HuH-7.5 (cell line): ENCODE results near the gene FAM185A.
"Not testable (repeated sequence)": the region's sequence is repeated elsewhere in the genome, so short reads cannot be mapped to it uniquely, and the experiment has no call there.

Experiments used
- DNase-seq: peaks from one replicate; pipeline ENCODE4 v3.0.0; 2011; ENCODE audit warnings: low spot score

FAM185A gene

GRCh38 chr7:102778663-102779062, 29.9 kb downstream of the FAM185A start:
- not testable (repeated sequence) for DNase-seq

DNA sequence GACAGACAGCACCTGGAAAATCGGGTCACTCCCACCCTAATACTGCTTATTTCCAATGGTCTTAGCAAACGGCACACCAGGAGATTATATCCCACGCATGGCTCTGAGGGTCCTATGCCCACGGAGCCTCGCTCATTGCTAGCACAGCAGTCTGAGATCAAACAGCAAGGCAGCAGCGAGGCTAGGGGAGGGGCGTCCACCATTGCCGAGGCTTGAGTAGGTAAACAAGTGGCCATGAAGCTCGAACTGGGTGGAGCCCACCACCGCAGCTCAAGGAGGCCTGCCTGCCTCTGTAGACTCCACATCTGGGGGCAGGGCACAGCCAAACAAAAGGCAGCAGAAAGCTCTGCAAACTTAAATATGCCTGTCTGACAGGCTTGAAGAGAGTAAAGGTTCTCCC, 32.1 kb downstream of the FAM185A start:
- DNase-seq: not testable (repeated sequence)

GRCh38 chr7:102788770-102789169, 40.0 kb downstream of the FAM185A start:
- DNase-seq: not testable (repeated sequence)

DNA sequence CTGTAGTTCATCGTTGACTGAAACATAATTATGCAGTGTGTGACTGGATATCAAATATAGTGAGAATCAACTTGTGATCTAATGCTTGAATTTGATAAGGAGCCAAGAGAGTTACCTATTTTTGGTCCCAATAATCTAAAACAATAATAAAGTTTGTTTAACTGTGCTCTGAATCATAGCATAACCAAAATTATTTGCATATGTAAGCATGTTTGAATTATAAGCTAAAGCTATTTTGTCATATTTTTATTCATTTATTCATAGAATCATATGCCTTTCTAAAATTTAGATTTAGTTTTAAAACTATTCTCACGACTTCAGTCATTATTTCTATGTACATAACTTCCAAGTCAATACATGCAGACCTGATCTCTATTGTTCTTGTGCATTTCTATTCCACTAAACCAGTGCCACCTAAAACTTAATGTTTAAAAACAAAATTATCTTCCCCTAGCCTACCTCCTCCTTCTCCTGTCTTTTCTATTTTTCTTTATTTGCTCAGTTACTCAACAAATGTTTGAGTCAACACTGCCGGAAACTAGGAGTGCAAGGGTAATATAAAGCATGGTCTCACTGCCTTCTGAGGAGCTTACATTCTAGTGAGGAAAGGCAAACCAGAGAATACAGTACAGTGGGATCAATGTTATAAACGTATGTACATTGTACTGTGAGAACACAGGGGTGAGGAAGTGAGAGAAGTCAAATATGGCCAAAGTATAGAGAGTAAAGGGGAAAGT, 41.7 kb downstream of the FAM185A start:
- DNase-seq: not testable (repeated sequence)

DNA sequence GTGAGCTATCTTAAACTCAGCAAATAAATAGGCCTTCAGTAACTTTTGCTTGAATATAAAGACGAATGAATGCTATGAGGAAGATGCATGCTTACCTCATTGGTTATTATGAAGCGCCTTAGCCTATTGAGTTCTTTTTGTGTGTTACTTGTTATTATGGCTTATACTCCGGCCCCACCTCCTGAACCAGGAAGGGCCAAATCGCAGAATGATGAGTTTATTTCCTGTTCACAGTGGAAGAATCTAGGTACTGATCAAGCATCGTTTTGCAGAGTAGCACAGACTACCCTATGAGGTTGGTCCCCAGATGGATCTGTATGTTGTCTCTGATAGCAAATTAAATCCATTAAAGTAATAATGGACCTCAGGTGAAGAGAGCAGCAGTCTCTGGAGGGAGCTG, 42.6 kb downstream of the FAM185A start:
- DNase-seq: not testable (repeated sequence)

GRCh38 chr7:102791831-102792230, 43.0 kb downstream of the FAM185A start:
- not testable (repeated sequence) for DNase-seq

DNA sequence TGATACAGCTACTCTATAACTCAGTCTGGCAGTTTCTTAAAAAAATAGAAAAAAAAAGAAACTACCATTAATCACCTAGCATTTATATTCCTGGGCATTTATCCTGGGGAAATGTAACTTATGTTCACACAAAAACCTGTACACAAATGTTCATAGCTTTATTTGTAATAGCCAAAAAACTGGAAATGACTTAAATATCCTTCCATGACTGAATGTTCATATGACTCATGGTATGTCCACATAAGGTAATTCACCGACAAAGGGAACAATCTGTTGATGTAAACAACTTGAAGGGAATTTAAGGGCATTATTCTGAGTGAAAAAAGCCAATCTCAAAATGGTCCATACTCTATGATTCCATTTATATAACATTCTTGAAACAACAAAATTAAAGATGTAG, 45.8 kb downstream of the FAM185A start:
- not testable (repeated sequence) for DNase-seq

DNA sequence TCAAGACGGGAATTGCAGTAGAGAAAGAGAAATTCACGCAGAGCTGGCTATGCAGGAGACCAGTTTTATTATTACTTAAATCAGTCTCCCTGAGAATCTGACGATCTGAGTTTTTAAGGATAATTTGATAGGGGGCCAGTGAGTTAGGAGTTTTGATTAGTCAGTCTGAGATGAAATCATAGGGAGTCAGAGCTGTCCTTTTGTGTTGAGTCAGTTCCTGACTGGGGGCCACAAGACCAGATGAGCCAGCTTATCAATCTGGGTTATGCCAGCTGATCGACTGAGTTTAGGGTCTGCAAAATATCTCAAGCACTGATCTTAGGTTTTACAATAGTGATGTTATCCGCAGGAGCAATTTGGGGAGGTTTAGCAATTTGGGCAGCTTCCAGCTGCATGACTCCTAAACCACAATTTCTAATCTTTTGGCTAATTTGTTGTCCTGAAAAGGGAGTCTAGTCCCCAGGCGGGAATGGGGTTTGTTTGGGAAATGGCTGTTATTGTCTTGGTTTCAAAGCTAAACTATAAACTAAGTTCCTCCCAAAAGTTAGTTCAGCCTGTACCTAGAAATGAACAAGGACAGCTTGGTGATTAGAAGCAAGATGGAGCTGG, 47.3 kb downstream of the FAM185A start:
- not testable (repeated sequence) for DNase-seq

DNA sequence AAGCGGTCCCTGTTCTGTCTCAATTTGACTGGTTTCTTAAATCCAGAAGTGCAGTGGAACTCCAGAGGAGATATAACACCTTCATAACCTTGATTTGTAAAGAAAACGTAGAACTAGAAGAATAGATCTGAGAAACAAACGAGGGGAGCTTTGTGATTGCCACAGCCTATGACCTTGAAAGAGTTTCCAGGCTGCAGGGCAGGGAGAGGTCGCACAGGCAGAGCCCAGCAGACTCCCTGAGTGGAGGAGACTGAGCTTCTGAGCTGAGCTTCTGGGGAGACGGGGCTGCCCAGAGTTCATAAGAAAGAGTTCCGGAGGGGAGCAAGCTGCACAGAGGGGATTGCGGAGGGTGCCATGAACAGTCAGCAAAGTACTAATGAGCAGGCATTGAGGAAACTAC, 57.8 kb downstream of the FAM185A start:
- no peak for DNase-seq

DNA sequence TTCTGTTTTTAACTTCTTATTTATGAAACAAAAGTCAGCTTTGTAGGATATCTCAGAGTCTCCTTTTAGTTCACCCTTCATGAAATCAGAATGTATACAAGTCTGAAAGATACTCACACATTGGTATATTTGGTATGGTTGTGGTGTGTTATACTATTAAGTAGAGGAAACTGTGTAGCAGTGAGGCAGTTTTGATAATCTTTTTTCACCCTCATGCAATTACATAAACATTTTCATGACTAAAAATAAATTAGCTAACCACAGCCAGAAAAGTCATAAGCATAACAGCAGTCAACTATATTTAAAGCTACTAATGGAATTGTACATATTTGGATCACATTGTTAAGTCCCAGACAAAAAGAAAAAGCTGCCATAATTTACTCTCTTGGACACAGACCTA, 62.1 kb downstream of the FAM185A start:
- DNase-seq: no peak

DNA sequence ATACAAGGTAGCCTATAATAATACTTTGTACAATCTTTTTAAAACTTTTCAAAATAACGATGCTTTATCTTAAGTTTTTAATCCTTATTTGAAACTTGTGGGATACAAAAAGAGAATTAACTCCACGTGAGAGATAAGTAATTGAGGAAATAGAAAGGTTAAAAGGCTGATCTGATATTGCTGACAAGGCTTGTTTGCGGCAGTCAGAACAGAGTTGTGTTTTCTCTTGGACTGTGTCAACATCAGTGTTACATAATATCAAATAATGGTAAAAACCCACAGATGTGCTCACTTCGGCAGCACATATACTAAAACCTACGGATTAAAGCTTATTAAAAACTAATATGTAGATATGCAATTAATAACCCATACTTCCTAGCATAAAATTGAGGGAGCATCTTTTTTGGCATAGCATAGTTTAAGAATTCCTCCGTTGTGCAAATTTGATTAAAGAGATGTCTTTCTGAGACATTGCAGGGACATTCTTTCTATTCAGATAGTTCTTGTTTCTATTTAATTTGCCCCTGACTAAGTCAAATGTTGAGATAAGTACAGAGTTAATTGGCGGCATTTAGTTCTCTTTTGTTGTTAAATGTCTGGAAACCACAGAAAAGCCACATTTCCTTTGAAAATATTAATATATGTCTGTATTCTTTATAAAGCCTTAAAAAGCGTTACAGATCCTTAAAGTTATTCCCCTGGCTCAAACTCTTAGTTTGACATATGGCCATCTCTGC, 63.3 kb downstream of the FAM185A start:
- DNase-seq: peak; percentile 27

DNA sequence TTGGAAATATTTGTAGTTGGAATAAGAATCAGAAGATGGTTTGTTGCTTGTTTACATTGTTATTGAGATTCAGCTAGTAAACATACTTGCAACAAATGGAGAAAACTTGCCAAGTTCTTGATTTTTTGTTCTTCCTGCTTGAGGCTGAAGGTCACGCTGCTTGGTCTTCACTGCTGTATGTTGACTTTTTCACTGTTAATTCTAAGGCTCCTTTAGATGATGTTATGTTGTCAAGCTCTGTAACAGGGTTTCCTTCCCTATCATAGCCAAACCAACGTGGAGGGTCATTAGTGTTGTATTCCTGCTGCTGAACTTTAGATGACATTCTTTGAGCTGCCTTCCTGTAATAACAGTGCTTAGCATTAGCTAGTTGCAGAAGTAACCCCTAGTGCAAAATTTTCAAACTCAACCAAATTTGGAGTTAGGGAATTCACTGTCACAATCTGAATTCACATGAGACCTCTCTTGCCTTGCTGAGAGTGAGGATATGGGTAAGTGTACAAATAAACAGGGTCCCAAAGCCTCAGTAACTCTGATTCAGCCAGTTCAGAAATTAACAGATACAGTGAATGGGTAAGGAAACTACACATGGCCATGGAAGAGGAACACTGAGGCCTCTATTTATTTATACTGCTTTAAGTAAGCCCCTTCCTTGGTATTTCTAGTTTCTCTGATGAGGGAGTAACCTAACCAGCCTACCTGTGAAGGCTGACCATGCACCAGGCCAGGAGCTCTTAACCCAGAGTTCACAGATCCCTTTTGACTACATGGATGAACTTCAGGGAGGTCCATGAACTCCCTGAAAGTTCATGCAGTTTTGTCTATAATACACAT, 64.6 kb downstream of the FAM185A start:
- no peak for DNase-seq

DNA sequence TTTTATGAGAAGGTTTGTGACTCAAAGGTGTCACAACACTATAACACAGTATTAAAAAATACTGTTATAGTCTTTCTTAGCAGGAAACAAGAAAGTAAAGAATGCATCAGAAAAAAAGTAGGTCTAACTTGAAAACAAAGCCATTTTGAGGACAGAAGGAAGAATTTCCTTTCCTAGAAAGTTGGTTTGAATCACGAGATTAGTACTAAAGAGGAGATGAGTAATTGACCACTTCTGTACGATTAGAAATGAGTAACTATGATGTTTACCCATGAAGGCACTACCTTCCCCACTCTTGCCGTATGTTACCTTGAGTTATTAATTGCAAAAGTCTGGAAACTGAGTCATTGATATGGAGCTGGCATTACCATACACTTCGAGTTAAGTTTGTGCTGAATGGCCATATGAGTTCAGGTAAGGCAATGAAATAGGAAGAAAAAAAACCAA, 65.2 kb downstream of the FAM185A start:
- no peak for DNase-seq

DNA sequence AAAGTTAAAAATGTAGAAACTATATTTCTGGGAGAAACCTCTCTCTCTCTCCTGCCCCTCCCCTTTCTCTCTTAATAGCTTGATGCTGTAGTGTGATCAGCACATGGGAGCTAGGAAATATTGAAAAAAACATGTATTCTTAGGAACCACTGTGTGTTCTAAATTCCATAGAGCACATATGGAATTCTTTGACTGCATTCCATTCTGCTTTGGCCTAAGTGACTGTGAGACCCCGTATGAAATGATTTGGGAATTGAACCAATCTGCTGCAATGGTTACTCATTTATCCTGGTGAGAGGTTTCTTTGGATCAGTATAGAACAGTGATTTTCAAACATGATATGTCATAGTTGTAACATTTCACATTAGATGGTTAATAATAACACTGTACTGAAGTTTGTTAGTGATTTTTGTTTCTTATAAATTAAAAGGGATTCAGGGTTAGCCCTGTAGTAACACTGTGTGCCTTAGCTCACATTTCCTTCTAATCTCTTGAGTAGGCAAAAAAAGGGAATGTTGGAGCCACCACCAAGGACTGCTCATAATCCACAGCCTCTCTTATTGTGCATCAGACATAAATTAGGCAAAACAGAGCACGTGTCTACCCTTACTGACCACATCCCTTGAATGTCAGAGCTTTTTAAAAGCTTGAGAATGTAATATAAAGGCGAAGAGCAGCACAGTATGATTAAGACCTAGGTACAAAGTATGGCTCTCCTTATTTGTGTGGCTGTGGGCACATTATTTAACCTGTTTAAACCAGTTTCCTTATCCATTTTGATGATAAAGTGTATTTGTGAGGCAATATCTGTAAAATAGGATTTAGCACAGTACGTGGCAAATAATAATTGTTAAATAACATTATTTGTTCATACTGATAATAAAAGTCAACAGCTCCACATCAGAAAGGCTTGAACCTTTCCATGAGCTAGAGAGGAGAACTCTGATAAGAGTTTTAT, 69.1 kb downstream of the FAM185A start:
- no peak for DNase-seq

GRCh38 chr7:102819151-102819550, 70.4 kb downstream of the FAM185A start:
- DNase-seq: no peak

DNA sequence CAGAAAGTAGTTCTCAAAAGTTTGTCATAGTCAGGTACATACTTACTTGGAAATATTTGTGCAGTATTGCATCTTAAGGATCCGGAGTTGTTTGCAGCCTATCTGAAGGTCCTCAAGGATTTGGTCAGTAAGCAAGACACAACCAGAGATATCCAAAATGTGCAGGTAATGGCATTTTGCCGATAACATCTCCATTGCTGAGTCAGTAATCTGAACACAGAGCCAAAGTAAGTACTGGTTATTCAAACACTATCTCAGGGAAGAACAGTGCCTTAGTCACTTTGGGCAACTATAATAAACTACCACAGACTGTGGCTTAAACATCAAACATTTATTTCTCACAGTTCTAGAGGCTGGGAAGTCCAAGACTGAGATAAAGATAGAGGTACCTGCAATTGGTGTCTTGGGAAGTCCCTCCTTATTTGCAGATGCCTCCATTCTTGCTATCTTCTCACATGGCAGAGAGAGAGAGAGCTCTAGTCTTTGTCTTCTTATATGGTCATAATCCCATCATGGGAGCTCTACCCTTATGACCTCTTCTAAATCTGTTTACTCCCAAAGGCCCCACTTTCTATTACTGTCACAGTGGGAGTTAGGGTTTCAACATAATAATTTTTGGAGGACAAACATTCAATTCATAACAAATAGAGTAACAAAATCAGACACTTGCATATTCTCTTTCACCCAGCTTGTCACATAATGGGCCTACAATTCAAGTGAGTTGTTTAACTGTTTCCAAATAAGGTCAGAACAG, 73.4 kb downstream of the FAM185A start:
- no peak for DNase-seq

GRCh38 chr7:102823390-102824119, 74.8 kb downstream of the FAM185A start:
- DNase-seq: no peak

DNA sequence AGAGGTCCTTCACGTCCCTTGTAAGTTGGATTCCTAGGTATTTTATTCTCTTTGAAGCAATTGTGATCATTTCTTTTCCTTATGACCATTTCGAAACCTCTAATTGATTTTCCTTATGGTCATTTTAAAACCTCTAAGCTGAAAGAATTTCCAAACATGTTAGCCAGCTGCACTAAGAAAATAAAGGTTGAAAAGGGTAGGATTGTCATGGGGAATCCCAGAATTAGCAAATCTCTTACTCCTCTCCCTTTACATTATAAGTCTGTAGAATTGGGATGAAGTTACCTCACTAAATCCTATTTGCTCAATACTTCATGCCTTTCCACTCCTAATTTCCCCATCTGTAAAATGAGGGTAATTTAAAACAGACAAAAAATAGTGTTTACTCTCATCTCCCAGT, 79.5 kb downstream of the FAM185A start:
- DNase-seq: no peak

DNA sequence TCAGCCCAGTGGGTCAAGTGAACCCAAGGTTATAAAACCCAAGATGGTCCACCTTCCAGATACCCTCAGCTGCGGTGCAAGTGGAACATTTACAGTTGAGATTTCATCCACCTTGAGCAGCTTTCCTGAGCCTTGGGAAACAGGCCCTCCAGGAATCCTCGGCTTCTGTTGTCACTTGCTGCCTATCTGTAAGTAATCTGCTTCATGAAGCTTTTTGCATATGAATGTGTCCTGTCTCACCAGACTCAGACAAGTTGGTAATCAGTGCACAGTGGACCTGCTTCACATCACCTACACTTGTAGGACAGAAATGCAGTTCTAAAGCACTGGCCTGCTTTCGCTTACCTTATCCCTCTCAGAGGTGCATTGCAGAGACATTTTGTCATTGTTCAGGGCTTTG, 80.3 kb downstream of the FAM185A start:
- no peak for DNase-seq

GRCh38 chr7:102830197-102830596, 81.4 kb downstream of the FAM185A start:
- no peak for DNase-seq
